SK-N-SH treated with all-trans-retinoic acid at 6 μM for 48 hours (cell line): ENCODE results near the gene CIAO2A.
"Not testable (repeated sequence)": the region's sequence is repeated elsewhere in the genome, so short reads cannot be mapped to it uniquely, and the experiment has no call there.

Experiments
- ATAC-seq: fragments of 200-7000 bp; cut with Tn5 transposase; 3 replicates; pipeline ENCODE4 v1.9.1; 2020; ENCODE audit warnings: mild to moderate bottlenecking, moderate library complexity
- ARNTL ChIP-seq: fragments of 450-650 bp; formaldehyde crosslinking; IDR thresholded peaks from 2 replicates; pipeline ENCODE4 v1.5.0; 2020; ENCODE audit warnings: low read depth, mild to moderate bottlenecking, moderate library complexity, borderline replicate concordance
- BACH2 ChIP-seq: fragments of 250-450 bp; sonication (Bioruptor Pico); IDR thresholded peaks from 2 replicates; pipeline ENCODE4 v1.9.0; 2021; ENCODE audit warnings: mild to moderate bottlenecking, borderline replicate concordance
- CSDC2 ChIP-seq: fragments of 250-450 bp; sonication (Bioruptor Pico); IDR thresholded peaks from 2 replicates; pipeline ENCODE4 v1.5.0; 2020; ENCODE audit warnings: mild to moderate bottlenecking, moderate library complexity
- ESRRG ChIP-seq: fragments of 250-450 bp; sonication (Bioruptor Pico); IDR thresholded peaks from 2 replicates; pipeline ENCODE4 v1.6.1; 2021; ENCODE audit warnings: mild to moderate bottlenecking
- ISL1 ChIP-seq: fragments of 250-450 bp; sonication (Bioruptor Pico); IDR thresholded peaks from 2 replicates; pipeline ENCODE4 v2.1.2; 2022; ENCODE audit warnings: mild to moderate bottlenecking, moderate library complexity
- OSR1 ChIP-seq: fragments of 250-450 bp; sonication (Bioruptor Pico); IDR thresholded peaks from 2 replicates; pipeline ENCODE4 v1.8.0; 2022; ENCODE audit warnings: moderate library complexity, mild to moderate bottlenecking, inconsistent platforms
- PPARA ChIP-seq: fragments of 250-450 bp; sonication (Bioruptor Pico); IDR thresholded peaks from 2 replicates; pipeline ENCODE4 v1.5.0; 2020; ENCODE audit warnings: mild to moderate bottlenecking, borderline replicate concordance
- RARB ChIP-seq: fragments of 250-450 bp; sonication (Bioruptor Pico); IDR thresholded peaks from 2 replicates; pipeline ENCODE4 v1.8.0; 2021; ENCODE audit warnings: mild to moderate bottlenecking, moderate library complexity
- SNAI2 ChIP-seq: fragments of 250-450 bp; sonication (Bioruptor Pico); IDR thresholded peaks from 2 replicates; pipeline ENCODE4 v1.5.0; 2020; ENCODE audit warnings: mild to moderate bottlenecking, moderate library complexity
- TCF4 ChIP-seq: fragments of 250-450 bp; sonication (Bioruptor Pico); IDR thresholded peaks from 2 replicates; pipeline ENCODE4 v1.8.0; 2021; ENCODE audit warnings: mild to moderate bottlenecking, moderate library complexity, borderline replicate concordance
- ZC3H10 ChIP-seq: fragments of 250-450 bp; sonication (Bioruptor Pico); IDR thresholded peaks from 2 replicates; pipeline ENCODE4 v1.5.1; 2021; ENCODE audit warnings: mild to moderate bottlenecking, moderate library complexity
- ZFP3 ChIP-seq: fragments of 250-450 bp; sonication (Bioruptor Pico); IDR thresholded peaks from 2 replicates; pipeline ENCODE4 v1.5.0; 2020; ENCODE audit warnings: mild to moderate bottlenecking, moderate library complexity
- ZFP30 ChIP-seq: fragments of 450-650 bp; formaldehyde crosslinking; IDR thresholded peaks from 2 replicates; pipeline ENCODE4 v1.5.0; 2022; ENCODE audit warnings: mild to moderate bottlenecking, moderate library complexity
- ZNF8 ChIP-seq: fragments of 450-650 bp; formaldehyde crosslinking; IDR thresholded peaks from 2 replicates; pipeline ENCODE4 v1.5.0; 2020; ENCODE audit warnings: mild to moderate bottlenecking, moderate library complexity
- TF ChIP-seq, protein P1 (sequence below): fragments of 250-450 bp; sonication (Bioruptor Pico); IDR thresholded peaks from 2 replicates; pipeline ENCODE4 v1.5.0; 2020; ENCODE audit warnings: mild to moderate bottlenecking, moderate library complexity
- TF ChIP-seq, protein P2 (sequence below): fragments of 250-450 bp; sonication (Bioruptor Pico); IDR thresholded peaks from 2 replicates; pipeline ENCODE4 v1.8.0; 2020; ENCODE audit warnings: mild to moderate bottlenecking, moderate library complexity, borderline replicate concordance
- TF ChIP-seq, protein P3 (sequence below): fragments of 250-450 bp; sonication (Bioruptor Pico); IDR thresholded peaks from 2 replicates; pipeline ENCODE4 v1.5.1; 2020; ENCODE audit warnings: low read depth, mild to moderate bottlenecking, moderate library complexity
- TF ChIP-seq, protein P4 (sequence below): fragments of 250-450 bp; sonication (Bioruptor Pico); IDR thresholded peaks from 2 replicates; pipeline ENCODE4 v1.5.1; 2021; ENCODE audit warnings: mild to moderate bottlenecking, moderate library complexity

Gene CIAO2A

DNA sequence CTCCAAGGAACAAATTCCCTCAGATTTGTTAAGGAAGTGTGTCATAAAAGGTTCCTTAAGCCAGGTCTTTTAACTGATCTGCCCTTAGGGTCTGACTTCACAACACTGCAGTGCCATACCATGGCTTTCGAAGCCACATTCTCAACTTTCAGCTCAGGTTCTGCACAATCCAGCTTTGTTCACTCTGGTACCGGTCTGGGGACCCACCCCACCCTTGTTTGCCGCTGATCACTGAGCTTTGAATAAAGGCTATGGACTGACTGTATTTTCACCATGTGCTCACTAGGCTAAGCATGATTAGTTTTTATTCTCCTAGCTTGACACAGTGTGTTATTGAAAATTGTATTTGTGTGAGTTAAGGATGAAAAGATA lies 18.0 kb upstream of the CIAO2A start (continued):
- no peak for TF ChIP-seq ISL1 (CRISPR knock-in tag)
- TF ChIP-seq, protein P1, sequence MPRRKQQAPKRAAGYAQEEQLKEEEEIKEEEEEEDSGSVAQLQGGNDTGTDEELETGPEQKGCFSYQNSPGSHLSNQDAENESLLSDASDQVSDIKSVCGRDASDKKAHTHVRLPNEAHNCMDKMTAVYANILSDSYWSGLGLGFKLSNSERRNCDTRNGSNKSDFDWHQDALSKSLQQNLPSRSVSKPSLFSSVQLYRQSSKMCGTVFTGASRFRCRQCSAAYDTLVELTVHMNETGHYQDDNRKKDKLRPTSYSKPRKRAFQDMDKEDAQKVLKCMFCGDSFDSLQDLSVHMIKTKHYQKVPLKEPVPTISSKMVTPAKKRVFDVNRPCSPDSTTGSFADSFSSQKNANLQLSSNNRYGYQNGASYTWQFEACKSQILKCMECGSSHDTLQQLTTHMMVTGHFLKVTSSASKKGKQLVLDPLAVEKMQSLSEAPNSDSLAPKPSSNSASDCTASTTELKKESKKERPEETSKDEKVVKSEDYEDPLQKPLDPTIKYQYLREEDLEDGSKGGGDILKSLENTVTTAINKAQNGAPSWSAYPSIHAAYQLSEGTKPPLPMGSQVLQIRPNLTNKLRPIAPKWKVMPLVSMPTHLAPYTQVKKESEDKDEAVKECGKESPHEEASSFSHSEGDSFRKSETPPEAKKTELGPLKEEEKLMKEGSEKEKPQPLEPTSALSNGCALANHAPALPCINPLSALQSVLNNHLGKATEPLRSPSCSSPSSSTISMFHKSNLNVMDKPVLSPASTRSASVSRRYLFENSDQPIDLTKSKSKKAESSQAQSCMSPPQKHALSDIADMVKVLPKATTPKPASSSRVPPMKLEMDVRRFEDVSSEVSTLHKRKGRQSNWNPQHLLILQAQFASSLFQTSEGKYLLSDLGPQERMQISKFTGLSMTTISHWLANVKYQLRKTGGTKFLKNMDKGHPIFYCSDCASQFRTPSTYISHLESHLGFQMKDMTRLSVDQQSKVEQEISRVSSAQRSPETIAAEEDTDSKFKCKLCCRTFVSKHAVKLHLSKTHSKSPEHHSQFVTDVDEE (CRISPR knock-in tag): no peak
- TF ChIP-seq, protein P2, sequence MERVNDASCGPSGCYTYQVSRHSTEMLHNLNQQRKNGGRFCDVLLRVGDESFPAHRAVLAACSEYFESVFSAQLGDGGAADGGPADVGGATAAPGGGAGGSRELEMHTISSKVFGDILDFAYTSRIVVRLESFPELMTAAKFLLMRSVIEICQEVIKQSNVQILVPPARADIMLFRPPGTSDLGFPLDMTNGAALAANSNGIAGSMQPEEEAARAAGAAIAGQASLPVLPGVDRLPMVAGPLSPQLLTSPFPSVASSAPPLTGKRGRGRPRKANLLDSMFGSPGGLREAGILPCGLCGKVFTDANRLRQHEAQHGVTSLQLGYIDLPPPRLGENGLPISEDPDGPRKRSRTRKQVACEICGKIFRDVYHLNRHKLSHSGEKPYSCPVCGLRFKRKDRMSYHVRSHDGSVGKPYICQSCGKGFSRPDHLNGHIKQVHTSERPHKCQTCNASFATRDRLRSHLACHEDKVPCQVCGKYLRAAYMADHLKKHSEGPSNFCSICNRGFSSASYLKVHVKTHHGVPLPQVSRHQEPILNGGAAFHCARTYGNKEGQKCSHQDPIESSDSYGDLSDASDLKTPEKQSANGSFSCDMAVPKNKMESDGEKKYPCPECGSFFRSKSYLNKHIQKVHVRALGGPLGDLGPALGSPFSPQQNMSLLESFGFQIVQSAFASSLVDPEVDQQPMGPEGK (CRISPR knock-in tag): no peak

DNA sequence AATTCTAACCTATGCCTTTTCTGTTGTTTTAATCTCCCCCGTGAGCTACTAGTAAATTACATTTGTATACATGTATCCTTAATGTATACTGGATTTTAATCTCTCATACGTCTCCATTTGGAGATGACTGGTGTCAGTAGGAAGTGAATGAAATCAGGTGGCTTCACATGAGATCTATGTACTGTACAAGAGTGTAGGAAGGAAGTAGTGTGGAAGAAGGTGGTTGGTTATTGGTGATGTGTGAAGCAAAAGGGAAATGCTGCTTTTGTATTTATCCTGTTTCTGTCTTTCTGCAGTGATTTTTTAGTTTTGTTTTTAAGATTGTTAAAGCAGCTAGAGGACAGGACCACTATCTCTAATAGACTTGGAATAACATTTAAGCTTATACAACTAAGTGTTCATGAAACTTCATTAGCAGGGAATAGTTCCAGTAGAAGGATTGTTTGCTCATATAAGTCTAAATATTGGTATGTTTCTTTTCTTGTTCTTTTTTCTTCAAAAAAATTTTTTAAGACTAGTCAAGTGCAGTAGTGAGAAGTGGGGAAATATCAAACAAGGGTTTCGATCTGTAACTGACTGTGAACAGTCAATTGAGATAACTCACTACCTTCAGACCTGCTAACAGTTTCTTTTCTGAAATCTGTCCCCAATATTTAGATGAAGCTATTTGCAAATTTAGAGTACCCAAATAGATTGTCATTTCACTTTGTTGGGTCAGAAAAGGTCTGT lies 17.5 kb upstream of the CIAO2A start:
- ATAC-seq: no peak
- TF ChIP-seq ESRRG (no peak), PPARA (CRISPR knock-in tag) (no peak), BACH2 (CRISPR knock-in tag) (no peak), ARNTL (CRISPR knock-in tag) (no peak), SNAI2 (CRISPR knock-in tag) (no peak)
- TF ChIP-seq, protein P2 (CRISPR knock-in tag): no peak
- TF ChIP-seq, all 23 proteins: peak for 0

DNA sequence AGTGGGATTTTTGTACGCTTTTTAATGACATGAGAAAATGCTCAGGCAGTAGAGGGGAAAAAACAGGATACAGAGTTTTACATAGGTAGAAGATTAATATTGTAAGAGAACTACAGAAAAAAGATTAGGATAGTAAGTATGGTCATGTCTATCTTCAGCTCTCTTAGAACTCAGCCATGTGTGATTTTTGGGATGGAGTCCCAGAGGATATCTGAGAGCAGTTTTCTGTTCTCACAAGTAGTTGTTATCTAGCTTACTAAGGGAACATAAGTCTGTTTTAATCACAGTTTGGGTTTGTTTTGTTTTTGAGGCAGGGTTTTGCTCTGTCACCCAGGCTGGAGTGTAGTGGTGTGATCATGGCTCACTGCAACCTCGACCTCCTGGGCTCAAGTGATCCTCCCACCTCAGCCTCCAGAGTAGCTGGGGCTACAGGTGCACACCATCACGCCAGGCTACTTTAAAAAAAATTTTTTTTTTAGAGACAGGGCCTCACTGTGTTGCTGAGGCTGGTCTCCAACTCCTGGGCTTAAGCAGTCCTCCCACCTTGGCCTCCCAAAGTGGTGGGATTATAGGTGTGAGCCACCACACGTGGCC lies 16.6 kb upstream of the CIAO2A start:
- not testable (repeated sequence) for ATAC-seq

DNA sequence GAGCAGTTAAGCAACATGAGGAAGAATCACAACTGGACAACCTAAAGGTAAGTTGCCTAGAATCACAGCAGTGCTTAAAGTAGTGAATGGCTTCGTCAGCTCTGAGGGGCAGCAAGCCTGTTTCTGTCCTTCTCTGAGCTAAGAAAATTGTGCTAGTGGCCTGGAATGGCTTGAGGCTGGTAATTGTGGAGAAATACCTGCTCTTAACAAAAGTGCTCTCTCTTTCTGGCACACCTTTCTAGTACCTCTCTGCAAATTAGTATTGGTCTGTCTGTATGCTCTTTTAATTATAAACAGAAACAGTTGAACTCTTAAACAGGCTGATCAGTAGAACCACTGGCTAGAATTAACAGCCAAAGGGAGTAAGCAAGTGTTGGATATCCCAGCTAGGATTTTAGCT lies 13.7 kb upstream of the CIAO2A start:
- ATAC-seq: no peak

DNA sequence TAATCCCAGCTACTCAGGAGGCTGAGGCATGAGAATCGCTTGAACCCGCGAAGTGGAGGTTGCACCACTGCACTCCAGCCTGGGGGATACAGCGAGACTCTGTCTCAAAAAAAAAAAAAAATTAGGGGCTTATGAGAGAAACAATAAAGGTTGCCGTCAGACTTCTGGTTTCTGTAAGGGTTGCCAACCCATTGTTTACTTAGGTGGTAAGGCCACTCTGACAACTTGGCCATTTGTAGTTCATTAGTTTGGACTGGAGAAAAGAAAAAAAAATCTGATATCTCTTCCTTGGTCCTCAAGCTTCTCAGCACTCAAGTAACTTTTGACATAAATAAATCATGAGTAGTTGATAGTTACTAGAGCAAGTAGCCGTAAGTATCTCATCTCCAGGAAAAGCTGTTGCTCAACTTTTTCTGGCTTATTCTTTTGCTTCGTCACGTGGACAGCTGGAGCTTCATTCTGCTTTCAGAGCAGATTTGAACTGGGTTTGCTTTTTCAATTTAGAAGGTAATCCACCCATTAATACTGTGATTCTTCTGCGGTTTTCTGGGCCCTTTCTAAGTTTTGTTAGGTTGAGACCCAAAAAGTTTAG lies 11.6 kb upstream of the CIAO2A start:
- ATAC-seq: no peak
- TF ChIP-seq ZC3H10 (CRISPR knock-in tag): no peak
- no peak for TF ChIP-seq RARB (CRISPR knock-in tag)
- TF ChIP-seq ZFP30 (CRISPR knock-in tag): no peak
- no peak for TF ChIP-seq ZFP3
- TF ChIP-seq, protein P3, sequence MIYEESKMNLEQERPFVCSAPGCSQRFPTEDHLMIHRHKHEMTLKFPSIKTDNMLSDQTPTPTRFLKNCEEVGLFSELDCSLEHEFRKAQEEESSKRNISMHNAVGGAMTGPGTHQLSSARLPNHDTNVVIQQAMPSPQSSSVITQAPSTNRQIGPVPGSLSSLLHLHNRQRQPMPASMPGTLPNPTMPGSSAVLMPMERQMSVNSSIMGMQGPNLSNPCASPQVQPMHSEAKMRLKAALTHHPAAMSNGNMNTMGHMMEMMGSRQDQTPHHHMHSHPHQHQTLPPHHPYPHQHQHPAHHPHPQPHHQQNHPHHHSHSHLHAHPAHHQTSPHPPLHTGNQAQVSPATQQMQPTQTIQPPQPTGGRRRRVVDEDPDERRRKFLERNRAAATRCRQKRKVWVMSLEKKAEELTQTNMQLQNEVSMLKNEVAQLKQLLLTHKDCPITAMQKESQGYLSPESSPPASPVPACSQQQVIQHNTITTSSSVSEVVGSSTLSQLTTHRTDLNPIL (CRISPR knock-in tag): no peak
- TF ChIP-seq ZNF8 (CRISPR knock-in tag): no peak
- TF ChIP-seq, protein P4, sequence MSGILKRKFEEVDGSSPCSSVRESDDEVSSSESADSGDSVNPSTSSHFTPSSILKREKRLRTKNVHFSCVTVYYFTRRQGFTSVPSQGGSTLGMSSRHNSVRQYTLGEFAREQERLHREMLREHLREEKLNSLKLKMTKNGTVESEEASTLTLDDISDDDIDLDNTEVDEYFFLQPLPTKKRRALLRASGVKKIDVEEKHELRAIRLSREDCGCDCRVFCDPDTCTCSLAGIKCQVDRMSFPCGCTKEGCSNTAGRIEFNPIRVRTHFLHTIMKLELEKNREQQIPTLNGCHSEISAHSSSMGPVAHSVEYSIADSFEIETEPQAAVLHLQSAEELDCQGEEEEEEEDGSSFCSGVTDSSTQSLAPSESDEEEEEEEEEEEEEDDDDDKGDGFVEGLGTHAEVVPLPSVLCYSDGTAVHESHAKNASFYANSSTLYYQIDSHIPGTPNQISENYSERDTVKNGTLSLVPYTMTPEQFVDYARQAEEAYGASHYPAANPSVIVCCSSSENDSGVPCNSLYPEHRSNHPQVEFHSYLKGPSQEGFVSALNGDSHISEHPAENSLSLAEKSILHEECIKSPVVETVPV (CRISPR knock-in tag): no peak
- TF ChIP-seq OSR1: no peak
- no peak for TF ChIP-seq TCF4 (CRISPR knock-in tag)
- TF ChIP-seq, protein P2 (CRISPR knock-in tag): no peak
- TF ChIP-seq CSDC2 (CRISPR knock-in tag): no peak

More for the DNA sequence above, 13.7 kb upstream of the CIAO2A start:
- TF ChIP-seq ISL1 (CRISPR knock-in tag) (no peak), PPARA (CRISPR knock-in tag) (no peak), TCF4 (CRISPR knock-in tag) (no peak)
